Activated CD4-positive, alpha-beta T cell treated with anti-CD3 and anti-CD28 coated beads, Interleukin-10, Interleukin-2, amounts not matched to agents 100 ng/mL and 50 ng/mL, durations not matched to agents 16 hours and 8 hours (primary cell): ENCODE measurements around the gene KLHL22.
"Not testable (repeated sequence)": the region's sequence is repeated elsewhere in the genome, so short reads cannot be mapped to it uniquely, and the experiment has no call there.

Experiments used
- DNase-seq: peaks from one replicate; pipeline ENCODE4 v3.0.0-alpha.2; 2020

The KLHL22 gene

DNA sequence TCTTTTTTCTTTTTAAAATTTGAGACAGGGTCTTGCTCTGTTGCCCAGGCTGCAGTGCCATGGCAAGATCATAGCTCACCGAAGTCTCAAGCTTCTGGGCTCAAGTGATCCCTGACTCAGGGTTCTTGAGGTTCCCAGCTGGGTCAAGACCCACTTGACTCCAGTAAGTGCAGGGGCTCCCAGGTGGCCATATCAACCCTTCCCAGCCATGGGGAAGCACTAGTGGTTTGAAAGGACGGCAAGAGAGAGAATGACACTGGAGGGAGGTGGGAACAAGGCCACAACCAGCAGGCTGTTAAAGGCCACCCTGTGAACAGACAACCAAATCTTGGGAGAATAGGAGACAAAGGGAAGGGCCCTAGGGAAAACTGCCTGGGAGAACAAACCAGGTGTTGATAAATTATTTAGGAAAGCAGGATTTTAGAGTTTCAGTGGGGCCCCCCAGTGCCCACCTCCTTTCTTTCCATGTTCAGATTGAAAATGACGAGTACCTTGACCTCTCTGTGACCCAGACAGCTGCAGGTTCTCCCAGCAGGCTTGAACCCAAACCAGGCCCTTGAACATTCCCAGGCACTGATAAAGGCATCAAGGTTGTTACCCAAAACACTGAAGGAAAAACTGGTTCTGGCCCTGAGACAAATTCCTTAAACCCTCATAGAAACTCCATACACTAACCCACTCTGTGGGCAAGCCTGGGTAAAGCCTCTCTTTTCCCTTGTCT is 28.8 kb downstream of the KLHL22 start:
- DNase-seq: no peak

DNA sequence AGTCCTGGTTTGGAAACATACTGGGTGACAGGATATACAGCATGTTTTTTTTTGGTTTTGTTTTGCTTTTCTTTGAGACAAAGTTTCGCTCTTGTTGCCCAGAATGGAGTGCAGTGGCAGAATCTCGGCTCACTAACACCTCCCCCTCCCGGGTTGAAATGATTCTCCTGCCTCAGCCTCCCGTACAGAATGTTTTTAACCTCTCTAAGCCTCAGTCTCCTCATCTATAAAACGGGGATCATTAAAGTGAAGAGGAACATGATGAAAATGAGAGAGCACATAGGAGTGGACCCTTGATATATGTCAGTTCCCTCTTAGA is 29.9 kb downstream of the KLHL22 start:
- no peak for DNase-seq

DNA sequence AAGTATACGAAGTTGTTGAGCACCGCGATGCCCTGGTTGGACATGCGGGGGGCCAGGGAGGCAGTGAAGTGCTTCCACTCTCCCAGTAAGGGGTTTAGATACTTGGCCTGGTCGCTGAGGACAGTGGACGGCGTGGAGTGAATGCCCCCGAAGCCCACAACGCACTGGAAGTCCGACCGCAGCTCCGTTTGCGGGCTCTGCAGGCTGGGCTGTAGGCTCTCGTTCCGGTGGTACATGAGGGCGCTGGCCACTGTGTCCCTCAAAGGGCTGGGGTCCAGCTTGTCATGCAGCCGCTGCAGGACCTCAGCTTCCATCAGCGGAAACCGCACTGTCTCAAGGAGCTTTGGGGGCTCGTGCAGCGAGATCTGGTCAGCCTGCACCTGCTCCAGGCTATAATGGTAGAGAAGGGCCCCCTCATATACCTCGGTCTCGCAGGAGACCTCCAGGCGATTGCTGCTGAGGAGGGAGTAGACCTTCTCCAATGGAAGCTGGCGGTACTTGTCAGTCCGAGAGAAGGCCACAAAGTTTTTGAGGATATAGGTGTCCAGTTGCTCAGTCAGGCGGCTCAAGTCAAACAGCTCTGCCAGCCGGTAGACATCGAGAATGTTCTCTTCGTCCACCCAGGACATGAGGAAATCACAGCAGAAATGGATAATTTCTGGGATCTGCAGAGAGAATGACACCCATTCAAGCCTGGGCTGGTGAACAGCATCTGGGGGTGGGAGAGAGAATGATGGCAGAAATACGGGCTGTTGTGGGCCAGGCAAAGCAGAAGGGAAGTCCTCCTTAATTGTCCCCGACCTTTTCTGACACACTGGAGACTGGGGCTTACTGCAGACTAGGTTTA is 30.5 kb downstream of the KLHL22 start:
- no peak for DNase-seq

DNA sequence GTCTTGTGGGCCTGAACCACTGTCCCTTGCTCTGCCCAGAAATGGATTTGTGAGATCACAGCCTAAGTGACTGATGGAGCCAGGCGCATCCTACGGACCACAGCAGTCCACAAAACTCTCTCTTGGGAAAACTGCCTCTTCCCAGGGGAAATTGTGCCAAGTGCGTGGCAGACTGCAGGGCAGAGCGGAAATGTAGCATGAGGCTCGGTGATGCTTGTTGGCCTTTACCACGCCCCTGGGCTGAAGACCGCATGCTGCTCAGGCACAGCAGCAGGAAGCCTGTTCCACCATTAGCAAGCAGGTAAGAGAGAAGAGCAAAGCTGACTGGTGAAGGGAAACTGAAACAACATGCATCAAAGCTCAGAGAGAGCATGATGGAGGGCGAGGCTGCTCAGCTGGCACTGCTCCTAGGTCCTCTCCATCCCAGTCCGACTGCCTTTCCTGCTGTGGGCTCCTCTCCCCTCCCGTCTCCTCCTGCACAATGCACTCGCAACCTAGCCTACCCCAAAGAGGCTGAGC is 31.4 kb downstream of the KLHL22 start:
- peak; percentile 71 for DNase-seq

DNA sequence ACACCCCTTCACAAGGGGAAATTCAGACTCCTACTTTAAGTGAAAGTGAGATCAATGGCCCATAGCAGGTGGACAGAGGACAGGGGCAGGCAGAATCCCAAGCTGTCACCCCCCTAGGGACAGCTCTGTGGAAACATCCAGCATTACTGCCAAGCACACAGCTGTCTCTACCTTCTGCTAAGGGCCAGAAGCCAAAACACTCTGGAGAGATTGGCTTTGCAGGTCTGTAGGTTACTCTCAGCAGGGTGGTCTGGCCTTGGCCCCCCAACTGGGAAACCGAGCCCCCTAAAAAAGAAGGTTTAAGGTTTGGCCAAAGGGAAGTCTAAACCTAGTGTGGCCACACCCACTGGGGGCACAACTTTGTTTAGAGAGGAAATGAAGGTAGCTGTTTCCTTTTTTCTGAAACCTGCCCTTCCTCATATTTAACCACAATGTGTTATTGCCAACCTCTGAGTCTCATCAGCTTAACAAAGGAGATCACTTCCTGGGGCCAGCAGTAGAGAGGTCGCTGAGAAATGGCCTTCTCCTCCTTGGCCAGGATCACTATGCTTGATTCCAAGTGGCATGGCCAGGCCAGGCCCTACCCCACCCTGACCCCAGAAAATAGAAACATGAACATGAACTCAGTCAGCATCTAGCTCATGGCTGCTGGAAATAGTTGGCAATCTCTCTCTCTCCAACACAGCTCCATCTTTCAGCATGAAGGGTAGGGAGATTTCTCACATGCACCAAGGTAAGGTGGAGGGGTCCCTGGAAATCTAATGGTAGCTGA is 32.1 kb downstream of the KLHL22 start:
- peak; percentile 46 for DNase-seq

DNA sequence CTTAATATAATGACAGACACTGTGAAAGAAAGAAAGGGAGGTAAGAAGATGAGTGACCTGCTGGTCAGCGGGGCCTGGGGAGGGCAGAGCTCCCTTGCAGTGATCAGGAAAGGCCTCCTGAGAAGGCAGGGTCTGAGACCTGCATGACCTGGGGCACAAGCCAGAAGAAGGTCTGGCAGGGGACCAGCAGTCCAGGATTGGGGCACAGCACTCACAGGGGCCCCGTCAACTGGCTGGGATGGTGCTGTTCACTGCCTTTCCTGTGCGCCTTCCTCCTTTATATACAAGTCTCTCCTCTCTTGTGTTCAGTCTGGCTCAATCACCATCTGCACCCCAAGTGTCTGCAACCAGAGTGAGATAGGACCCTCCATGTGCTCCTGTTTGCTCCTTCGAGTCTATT is 35.7 kb downstream of the KLHL22 start:
- no peak for DNase-seq

DNA sequence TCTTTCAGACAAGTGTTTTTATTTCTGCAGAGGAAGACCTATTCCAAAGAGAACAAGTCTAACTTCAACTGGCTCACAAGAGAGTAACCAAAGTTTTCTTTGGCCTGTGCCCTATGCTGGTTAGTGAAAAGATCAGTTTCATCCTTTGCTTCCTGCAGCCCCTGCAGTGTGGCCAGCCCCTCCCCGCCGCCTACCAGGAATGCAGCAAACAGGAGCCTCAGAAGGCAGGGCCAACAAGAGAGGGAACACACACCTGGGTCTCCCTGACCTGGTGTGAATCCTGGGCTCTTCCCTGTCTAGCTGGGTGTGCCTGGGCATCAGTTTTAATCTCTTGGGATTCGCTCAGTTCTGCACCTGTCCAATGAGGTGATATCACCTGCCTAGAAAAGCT is 36.4 kb downstream of the KLHL22 start:
- no peak for DNase-seq

DNA sequence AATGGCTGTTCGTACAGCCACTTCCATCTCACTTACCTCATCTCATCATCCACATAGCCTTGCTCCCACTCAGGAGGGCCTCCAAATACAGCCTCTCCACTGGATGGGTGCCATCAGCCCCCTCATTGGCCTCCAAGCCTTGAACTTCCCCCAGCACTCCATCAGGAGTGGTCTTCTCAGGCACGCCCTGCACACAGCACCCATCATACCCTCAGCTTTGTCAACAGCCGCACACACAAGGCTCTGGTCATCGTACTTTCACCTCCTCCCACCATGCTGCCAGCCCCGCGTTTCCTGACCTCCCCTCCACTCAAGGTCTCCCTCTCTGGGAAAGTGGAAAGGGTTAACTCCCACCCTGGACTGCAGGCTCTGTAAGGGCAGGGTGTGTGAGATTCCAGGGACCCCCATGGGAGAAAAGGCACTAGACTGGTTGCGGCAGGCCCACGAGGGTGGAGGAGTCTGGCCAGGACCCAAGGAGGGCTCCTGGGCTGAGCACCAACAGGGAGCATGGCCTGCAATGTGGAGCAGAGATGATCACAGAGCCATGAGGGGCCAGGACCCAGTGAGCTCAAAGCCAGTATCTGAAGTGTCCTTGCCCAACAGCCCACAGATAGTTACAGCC is 37.0 kb downstream of the KLHL22 start:
- DNase-seq: no peak

DNA sequence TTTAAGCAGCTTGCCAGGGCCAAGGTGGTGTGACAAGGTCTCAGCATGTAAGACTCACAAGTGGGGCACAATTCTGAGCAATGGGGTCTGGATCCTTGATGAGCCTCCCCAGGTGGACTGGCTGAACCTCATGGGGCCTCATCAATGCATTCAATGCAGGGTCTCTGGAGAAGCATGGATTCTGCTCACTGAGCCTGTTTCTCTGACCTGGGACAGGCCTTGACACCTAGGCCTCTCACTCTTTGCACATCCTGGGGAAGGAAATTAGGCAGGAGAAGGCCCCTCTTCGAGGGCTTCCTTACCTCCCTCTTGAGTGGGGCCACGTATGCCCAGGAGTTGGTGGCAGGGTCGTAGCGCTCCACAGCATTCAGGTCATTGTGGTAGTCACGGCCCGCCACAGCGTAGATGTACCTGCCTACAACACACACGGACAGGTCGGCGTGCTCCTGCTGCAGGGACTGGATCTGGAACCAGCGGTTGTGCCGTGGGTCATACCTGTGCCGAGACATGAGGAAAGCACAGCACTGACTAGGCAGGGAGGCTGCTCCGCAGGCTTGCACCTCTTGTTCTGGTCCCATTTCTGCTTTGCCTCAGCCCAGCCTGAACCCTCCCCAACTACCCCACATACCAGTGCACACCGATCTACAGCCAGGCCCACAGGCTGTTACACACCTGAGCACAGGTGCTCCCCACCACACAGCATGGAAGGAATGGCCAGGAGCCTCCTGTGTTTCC is 37.9 kb downstream of the KLHL22 start:
- DNase-seq: no peak

DNA sequence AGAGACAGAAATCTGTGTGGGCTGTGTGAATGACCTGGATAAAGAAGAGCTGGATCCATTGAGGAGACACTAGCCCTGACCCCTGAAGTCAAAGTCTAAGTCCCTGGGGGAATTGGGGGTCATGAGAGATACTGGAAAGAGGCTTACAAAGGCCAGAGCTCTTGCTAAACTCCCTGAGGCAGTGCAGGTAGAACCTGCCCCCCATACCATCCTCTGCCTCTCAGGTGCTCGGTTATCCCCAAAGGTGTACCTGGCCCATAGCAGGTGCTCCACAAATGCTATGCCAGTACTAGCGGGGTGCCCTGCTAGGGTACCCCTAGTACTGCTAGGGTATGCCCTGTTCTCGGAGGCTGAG is 38.9 kb downstream of the KLHL22 start:
- no peak for DNase-seq

DNA sequence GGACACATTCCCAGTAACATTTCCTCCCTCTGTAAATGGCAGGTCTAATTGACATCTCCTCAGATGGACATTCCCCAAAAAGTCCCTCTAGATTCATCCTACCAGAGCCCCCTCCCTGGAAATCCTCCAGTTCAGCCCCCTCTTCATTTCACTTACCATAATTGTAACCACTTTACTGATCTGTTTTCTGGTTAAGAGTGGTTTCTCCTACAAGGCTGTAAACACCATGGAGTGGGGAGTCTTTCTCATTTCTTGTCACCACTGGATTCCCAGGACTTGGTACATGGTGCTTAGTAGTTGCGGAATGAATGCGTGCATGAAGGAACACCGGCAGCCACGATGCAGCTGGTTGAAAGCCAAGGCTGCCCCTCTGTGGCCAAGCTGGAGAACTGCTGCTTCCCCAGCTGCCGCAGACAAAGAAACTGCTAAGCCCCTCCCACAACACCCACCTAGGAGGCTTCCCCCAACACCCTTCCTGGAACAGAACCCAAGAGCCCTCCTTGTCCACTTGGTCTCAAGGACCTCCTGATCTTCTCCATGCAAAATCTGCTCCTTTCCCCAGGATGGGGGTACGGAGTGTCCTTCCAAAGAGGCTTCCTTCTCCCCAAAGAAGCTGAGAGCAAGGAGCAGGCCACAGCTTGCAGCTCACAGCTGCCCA is 39.4 kb downstream of the KLHL22 start:
- peak; percentile 81 for DNase-seq

DNA sequence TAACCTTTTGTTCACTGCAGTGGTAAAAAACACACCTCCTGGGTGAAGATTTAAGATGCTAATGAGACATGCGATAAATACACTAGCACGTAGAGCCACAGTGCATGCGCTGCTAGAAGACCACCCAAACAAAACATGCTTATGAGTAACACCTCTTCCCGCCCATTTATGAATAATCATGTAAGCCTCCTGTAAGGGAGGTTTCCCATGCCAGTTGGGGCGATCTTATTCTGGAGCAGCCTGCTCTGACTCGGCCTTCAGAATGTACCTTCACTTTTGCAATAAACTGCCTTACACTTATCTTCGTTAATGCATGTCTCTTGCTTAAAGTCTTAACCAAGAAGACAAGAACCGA is 39.9 kb downstream of the KLHL22 start:
- no peak for DNase-seq

DNA sequence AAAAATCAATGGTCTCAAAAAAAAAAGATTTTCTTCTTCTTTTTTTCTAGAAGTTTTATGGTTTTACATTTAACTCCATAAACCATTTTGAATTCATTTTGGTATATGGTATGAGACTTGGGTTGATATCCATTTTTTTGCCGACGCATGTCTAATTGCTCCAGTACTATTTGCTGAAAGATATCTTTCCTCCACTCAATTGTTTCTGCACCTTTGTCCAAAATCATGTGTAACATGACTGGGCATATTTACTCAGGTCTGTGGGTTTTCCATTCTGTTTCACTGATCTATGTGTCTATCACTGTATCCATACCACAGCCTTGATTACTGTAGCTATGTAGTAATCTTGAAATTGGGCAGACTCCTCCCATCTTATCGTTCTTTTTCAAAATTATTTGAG is 42.4 kb downstream of the KLHL22 start:
- no peak for DNase-seq

DNA sequence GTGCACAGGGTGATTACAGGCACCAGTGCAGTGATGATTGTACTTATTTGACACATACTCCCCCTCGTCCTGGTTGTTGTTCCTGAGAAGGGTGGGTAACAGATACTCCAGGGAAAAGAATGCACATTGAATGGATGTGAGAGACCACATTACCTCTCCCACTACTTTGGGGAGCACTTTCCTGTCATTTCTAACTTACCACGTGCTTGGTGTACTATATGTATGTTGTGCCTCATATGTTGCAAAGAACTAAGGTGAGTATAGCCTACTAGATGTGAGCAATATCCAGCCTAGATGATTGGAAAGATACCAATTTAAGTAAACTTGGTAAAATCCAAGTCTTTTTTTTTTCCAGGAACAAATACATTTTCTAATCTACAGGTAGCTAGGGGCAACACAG is 43.7 kb downstream of the KLHL22 start:
- no peak for DNase-seq

DNA sequence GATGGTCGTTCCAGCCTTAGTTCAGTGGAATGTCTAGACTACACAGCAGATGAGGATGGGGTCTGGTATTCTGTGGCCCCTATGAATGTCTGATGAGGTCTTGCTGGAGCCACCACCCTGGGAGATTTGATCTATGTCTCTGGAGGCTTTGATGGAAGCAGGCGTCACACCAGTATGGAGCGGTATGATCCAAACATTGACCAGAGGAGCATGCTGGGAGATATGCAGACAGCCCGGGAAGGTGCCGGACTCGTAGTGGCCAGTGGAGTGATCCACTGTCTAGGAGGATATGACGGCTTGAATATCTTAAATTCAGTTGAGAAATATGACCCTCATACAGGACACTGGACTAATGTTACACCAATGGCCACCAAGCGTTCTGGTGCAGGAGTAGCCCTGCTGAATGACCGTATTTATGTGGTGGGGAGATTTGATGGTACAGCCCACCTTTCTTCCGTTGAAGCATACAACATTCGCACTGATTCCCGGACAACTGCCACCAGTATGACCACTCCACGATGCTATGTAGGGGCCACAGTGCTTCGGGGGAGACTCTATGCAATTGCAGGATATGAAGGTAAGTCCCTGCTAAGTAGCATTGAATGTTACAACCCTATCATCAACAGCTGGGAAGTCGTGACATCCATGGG is 44.3 kb downstream of the KLHL22 start:
- DNase-seq: not testable (repeated sequence)

DNA sequence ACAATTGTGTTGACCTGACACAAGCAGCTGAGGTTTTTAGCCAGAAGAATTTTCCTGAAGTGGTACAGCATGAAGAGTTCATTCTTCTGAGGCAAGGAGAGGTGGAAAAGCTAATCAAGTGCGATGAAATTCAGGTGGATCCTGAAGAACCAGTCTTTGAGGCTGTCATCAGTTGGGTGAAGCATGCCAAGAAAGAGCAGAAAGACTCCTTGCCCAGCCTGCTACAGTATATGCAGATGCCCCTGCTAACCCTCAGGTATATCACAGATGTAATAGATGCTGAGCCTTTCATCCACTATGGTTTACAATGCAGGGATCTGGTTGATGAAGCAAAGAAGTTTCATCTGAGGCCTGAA is 45.1 kb downstream of the KLHL22 start:
- DNase-seq: no peak

DNA sequence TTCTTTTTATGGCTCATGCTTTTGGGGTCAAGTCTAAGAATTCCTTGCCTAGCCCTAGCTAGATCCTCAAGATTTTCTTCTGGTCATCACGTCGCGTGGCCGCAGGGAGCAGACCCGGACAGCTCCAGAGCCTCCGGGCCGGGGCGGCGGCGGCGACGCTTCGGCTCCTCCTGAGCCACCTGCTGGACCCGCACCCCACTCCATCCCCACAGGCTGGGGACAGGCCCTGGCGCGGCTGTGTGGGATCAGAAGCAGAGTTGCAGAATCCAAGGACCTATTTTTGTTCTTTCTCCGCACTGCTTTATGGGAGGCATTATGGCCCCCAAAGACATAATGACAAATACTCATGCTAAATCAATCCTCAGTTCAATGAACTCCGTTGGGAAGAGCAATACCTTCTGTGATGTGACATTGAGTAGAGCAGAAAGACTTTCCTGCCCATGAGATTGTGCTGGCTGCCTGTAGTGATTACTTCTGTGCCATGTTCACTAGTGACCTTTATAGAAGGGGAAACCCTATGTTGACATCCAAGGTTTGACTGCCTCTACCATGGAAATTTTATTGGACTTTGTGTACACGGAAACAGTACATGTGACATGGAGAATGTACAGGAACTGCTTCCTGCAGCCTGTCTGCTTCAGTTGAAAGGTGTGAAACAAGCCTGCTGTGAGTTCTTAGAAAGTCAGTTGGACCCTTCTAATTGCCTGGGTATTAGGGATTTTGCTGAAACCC is 45.6 kb downstream of the KLHL22 start:
- DNase-seq: no peak

DNA sequence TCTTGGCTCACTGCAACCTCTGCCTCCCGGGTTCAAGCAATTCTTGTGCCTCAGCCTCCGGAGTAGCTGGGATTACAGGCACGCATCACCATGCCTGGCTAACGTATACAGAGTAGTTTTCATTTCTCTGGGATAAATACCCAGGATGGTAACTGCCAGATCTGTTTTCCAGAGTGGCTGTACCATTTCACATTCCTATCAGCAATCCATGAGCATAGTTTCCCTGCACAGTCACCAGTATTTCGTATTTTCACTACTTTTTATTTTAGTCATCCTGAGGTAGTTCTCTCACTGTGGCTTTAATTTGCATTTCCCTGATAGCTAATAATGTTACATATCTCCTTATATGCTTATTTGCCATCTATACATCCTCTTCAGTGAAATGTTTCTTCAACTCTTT is 47.0 kb downstream of the KLHL22 start:
- no peak for DNase-seq

DNA sequence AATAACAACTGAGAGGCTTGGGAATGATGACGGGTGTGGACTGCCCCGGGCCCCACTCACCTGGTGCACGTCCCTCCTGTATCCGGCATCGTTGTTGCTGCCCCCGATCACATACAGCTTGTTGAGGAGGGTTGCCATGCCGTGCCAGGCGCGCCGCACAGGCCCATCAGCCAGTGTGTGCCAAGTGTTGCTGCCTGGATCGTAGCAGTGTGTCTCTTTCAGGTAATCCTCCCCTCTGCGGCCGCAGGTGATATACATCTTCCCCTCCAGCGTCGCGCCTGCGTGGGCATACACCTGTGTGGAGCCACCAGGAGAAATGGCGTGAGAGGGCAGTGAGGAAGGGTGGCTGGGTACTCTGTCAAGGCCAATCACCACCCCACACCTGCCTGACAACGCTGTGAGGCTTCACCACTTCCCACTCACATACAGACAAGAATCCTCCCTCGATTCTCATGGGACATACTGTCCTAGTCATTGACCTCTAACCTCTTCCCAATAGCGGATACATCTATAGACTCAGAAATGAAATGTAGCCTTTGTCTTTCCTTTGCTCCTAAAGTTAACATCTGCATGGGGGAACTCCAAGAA is 49.1 kb downstream of the KLHL22 start:
- no peak for DNase-seq

DNA sequence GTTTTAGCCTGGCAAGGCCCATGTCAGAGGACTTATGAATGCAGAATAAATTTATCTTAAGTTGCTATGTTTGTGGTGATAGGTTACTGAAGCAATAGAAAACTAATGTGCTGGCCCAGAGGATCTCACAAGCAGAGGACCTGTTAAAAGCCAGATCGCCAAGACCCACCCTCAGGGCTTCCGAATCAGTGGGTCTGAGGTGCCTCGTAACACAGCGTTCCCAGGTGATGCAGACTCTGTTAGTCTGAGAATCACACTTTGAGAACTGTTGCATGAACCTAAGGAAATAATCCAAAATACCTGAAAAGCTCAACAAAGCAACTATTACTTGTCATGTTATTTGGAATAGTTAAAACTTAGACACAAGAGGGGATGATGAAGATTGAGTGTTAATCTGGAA is 51.3 kb downstream of the KLHL22 start:
- no peak for DNase-seq
